GM19193 (cell line): ENCODE results near the gene TIA1.

Source experiments
- POLR2A ChIP-seq: IDR thresholded peaks from 4 replicates; pipeline ENCODE4 v1.6.1; 2011; ENCODE audit not compliant: insufficient read depth, insufficient read length; ENCODE audit errors: extremely low read depth

TIA1 gene

GRCh38 chr2:70248181-70248847 is at the start of gene TIA1:
TIA1 (minus strand) TSS chr2:70248628; CDS start chr2:70248430, 198 bp downstream.
- peak; percentile 92 for TF ChIP-seq POLR2A

GRCh38 chr2:70283500-70284191 is 35.2 kb upstream of the TIA1 start:
- TF ChIP-seq POLR2A, result no peak

- TF ChIP-seq POLR2A, result no peak
Observed at GRCh38 chr2:70282439-70282838, 34.0 kb upstream of the TIA1 start.

- no peak for TF ChIP-seq POLR2A
Observed at GRCh38 chr2:70280242-70280798, 31.9 kb upstream of the TIA1 start.

- TF ChIP-seq POLR2A, result no peak
Observed at GRCh38 chr2:70270323-70270722, 21.9 kb upstream of the TIA1 start.

- no peak for TF ChIP-seq POLR2A
Observed at GRCh38 chr2:70261501-70261900, 13.1 kb upstream of the TIA1 start.

GRCh38 chr2:70258532-70258875 is 10.1 kb upstream of the TIA1 start:
- TF ChIP-seq POLR2A, result no peak

GRCh38 chr2:70255637-70256314 is 7.3 kb upstream of the TIA1 start:
- no peak for TF ChIP-seq POLR2A

- no peak for TF ChIP-seq POLR2A
Observed at GRCh38 chr2:70250434-70250833, 2.0 kb upstream of the TIA1 start.

- no peak for TF ChIP-seq POLR2A
Observed at GRCh38 chr2:70247364-70248180, 856 bp downstream of the TIA1 start.

- TF ChIP-seq POLR2A, result no peak
Observed at GRCh38 chr2:70243806-70244584, 4.4 kb downstream of the TIA1 start.

GRCh38 chr2:70242552-70242951 is 5.9 kb downstream of the TIA1 start:
- TF ChIP-seq POLR2A, result no peak

GRCh38 chr2:70241340-70241739 is 7.1 kb downstream of the TIA1 start:
- TF ChIP-seq POLR2A, result no peak

- TF ChIP-seq POLR2A, result no peak
Observed at GRCh38 chr2:70240599-70240998, 7.8 kb downstream of the TIA1 start.
